K562 (cell line): ENCODE data around the gene MYLK4. TPM values are rescaled to one million over a fixed set of nuclear protein-coding genes. Genes with fewer than 3 reads are reported as not detected.

Experiments used
- CBFB ChIP-seq: sonication (generic); formaldehyde crosslinking; IDR thresholded peaks from 2 replicates; pipeline ENCODE4 v1.4.0; 2020; ENCODE audit warnings: mild to moderate bottlenecking, missing genetic modification reagents
- CEBPG ChIP-seq, 3 experiments: fragments of 200-800 bp in 1 of 3; sonication (Bioruptor generic) in 1 of 3; sonication (generic) in 1 of 3; formaldehyde crosslinking in 1 of 3; IDR thresholded peaks in 2 of 3; conservative IDR thresholded peaks in 1 of 3; 2 replicates each; pipeline versions ENCODE4 v1.6.1 to v1.8.0; 2016 to 2022; ENCODE audit warnings: missing compliant biosample characterization in 2 of 3, missing genetic modification characterization in 2 of 3, mild to moderate bottlenecking in 1 of 3, missing genetic modification reagents in 1 of 3
- COPS2 ChIP-seq: fragments of 450-650 bp; conservative IDR thresholded peaks from 2 replicates; pipeline ENCODE4 v1.6.1; 2016; ENCODE audit warnings: mild to moderate bottlenecking, moderate library complexity
- EHMT2 ChIP-seq: fragments of 450-650 bp; IDR thresholded peaks from 2 replicates; pipeline ENCODE4 v1.6.1; 2018; ENCODE audit warnings: antibody characterized with exemption
- LEF1 ChIP-seq: fragments of 450-650 bp; IDR thresholded peaks from 2 replicates; pipeline ENCODE4 v1.6.1; 2016; ENCODE audit warnings: mild to moderate bottlenecking
- MAZ ChIP-seq, 2 experiments: fragments of 450-650 bp in 1 of 2; sonication (generic) in 1 of 2; formaldehyde crosslinking; IDR thresholded peaks in 1 of 2; conservative IDR thresholded peaks in 1 of 2; 2 replicates each; pipeline versions ENCODE4 v1.4.0 to v1.5.0; 2020; ENCODE audit warnings: mild to moderate bottlenecking in 1 of 2, missing genetic modification reagents in 1 of 2
- MED1 ChIP-seq: sonication (generic); formaldehyde crosslinking; IDR thresholded peaks from 2 replicates; pipeline ENCODE4 v1.8.1; 2023; ENCODE audit warnings: missing genetic modification reagents, borderline replicate concordance
- SMAD2 ChIP-seq: fragments of 150-350 bp; IDR thresholded peaks from 2 replicates; pipeline ENCODE4 v1.6.1; 2014; ENCODE audit warnings: low read depth, mild to moderate bottlenecking, low read length
- TARDBP ChIP-seq: fragments of 450-650 bp; IDR thresholded peaks from 2 replicates; pipeline ENCODE4 v1.6.1; 2016
- ZBTB7A ChIP-seq: IDR thresholded peaks from 2 replicates; pipeline ENCODE4 v1.6.1; 2011; ENCODE audit warnings: low read depth, mild to moderate bottlenecking, low read length, moderate library complexity, borderline replicate concordance; ENCODE audit not compliant: control insufficient read depth
- ZKSCAN1 ChIP-seq: fragments of 150-350 bp; IDR thresholded peaks from 2 replicates; pipeline ENCODE4 v1.6.1; 2016; ENCODE audit warnings: low read depth, low read length
- ZNF561 ChIP-seq: fragments of 450-650 bp; formaldehyde crosslinking; conservative IDR thresholded peaks from 2 replicates; pipeline ENCODE4 v1.4.0; 2020; ENCODE audit warnings: mild to moderate bottlenecking, moderate library complexity
- ZNF717 ChIP-seq: fragments of 250-450 bp; sonication (Bioruptor Pico); IDR thresholded peaks from 2 replicates; pipeline ENCODE4 v1.5.0; 2021
- polyA plus RNA-seq, 8 experiments: library from polyadenylated mRNA; depleted of rRNA in 4 of 8; stranded (reverse) in 5 of 8; unstranded in 3 of 8; fragments of >200 nt; fragmentation: Nextera tagmentation in 2 of 8; fragmentation: Illumina TruSeq in 1 of 8; extraction: Ambion mirVana in 2 of 8; extraction: Trizol in 1 of 8; gene quantifications; 2 replicates each; pipeline versions ENCODE4 v1.2.1 to v1.2.3, GENCODE V29; 2011 to 2014; ENCODE audit warnings: inconsistent platforms in 1 of 8, missing spikeins in 1 of 8
- total RNA-seq, 7 experiments: library from RNA; depleted of rRNA in 6 of 7; stranded (reverse); fragments of >200 nt in 6 of 7; fragmentation: Illumina TruSeq in 2 of 7; extraction: Trizol in 2 of 7; gene quantifications; 2 replicates each; pipeline versions ENCODE4 v1.2.1 to v1.2.3, GENCODE V29; 2011 to 2021; ENCODE audit warnings: low replicate concordance in 1 of 7
- TF ChIP-seq, protein P1 (sequence below): fragments of 250-450 bp; sonication (Bioruptor Pico); IDR thresholded peaks from 2 replicates; pipeline ENCODE4 v1.4.0; 2020
- TF ChIP-seq, protein P2 (sequence below): fragments of 450-650 bp; formaldehyde crosslinking; IDR thresholded peaks from 2 replicates; pipeline ENCODE4 v1.4.0; 2020; ENCODE audit warnings: mild to moderate bottlenecking, moderate library complexity
- TF ChIP-seq, protein P3 (sequence below), 2 experiments: fragments of 150-350 bp in 1 of 2; IDR thresholded peaks; 2 replicates each; pipeline ENCODE4 v1.6.1; 2012 to 2016; ENCODE audit warnings: low read depth in 2 of 2, low read length in 2 of 2, mild to moderate bottlenecking in 1 of 2, moderate library complexity in 1 of 2
- TF ChIP-seq, protein P4 (sequence below): fragments of 200-800 bp; sonication (Bioruptor generic); IDR thresholded peaks from 2 replicates; pipeline ENCODE4 v1.6.1; 2017; ENCODE audit warnings: missing genetic modification characterization, missing compliant biosample characterization

Gene MYLK4
- total and polyA plus RNA-seq, 9 of the 15 experiments (the other 6 are each of a cell fraction or from before 2014, with no cell fraction given) = 0.01 to 0.15 (median 0.06) TPM

DNA sequence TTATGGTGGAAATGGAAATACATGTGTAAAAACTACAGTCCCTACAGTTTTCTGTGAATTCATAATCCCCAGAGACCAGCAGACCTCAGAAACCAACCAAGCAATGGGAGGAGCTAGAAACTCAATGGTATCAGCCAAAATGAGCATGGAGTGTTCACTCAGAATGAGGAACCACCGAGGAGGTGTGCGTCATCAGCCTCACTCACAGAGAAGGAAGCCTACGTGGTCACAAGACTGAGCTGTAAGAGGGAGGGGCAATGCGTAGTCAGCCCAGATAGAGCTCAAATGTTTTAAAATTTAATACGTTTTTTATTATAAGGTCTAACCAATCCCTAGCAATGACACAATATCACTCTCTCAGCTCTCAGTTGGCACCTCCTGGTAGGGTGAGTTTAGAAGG lies 17.4 kb downstream of the MYLK4 start (continued):
- TF ChIP-seq, protein P1, sequence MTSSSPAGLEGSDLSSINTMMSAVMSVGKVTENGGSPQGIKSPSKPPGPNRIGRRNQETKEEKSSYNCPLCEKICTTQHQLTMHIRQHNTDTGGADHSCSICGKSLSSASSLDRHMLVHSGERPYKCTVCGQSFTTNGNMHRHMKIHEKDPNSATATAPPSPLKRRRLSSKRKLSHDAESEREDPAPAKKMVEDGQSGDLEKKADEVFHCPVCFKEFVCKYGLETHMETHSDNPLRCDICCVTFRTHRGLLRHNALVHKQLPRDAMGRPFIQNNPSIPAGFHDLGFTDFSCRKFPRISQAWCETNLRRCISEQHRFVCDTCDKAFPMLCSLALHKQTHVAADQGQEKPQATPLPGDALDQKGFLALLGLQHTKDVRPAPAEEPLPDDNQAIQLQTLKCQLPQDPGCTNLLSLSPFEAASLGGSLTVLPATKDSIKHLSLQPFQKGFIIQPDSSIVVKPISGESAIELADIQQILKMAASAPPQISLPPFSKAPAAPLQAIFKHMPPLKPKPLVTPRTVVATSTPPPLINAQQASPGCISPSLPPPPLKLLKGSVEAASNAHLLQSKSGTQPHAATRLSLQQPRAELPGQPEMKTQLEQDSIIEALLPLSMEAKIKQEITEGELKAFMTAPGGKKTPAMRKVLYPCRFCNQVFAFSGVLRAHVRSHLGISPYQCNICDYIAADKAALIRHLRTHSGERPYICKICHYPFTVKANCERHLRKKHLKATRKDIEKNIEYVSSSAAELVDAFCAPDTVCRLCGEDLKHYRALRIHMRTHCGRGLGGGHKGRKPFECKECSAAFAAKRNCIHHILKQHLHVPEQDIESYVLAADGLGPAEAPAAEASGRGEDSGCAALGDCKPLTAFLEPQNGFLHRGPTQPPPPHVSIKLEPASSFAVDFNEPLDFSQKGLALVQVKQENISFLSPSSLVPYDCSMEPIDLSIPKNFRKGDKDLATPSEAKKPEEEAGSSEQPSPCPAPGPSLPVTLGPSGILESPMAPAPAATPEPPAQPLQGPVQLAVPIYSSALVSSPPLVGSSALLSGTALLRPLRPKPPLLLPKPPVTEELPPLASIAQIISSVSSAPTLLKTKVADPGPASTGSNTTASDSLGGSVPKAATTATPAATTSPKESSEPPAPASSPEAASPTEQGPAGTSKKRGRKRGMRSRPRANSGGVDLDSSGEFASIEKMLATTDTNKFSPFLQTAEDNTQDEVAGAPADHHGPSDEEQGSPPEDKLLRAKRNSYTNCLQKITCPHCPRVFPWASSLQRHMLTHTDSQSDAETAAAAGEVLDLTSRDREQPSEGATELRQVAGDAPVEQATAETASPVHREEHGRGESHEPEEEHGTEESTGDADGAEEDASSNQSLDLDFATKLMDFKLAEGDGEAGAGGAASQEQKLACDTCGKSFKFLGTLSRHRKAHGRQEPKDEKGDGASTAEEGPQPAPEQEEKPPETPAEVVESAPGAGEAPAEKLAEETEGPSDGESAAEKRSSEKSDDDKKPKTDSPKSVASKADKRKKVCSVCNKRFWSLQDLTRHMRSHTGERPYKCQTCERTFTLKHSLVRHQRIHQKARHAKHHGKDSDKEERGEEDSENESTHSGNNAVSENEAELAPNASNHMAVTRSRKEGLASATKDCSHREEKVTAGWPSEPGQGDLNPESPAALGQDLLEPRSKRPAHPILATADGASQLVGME = no peak
- TF ChIP-seq EHMT2 (peak; percentile 76), MAZ (CRISPR knock-in tag; conservative IDR thresholded peaks at IDR 0.05 in 1 of 2, IDR thresholded peaks at IDR 0.05 in 1 of 2) (peak in 1 of 2 experiments; percentile 47; a peak in 1 of 4 replicates), ZBTB7A (no peak), SMAD2 (no peak), LEF1 (peak; percentile 43; the same call in 1 of the 2 replicates), MED1 (CRISPR knock-in tag) (no peak), CEBPG (CRISPR knock-in tag; IDR thresholded peaks at IDR 0.05) (no peak), CEBPG (tag; conservative IDR thresholded peaks at IDR 0.05 in 1 of 2, IDR thresholded peaks at IDR 0.05 in 1 of 2) (no peak), COPS2 (no peak), ZKSCAN1 (peak; percentile 88), ZNF561 (CRISPR knock-in tag) (no peak), CBFB (CRISPR knock-in tag) (no peak), ZNF717 (no peak), TARDBP (no peak)
- TF ChIP-seq, protein P2, sequence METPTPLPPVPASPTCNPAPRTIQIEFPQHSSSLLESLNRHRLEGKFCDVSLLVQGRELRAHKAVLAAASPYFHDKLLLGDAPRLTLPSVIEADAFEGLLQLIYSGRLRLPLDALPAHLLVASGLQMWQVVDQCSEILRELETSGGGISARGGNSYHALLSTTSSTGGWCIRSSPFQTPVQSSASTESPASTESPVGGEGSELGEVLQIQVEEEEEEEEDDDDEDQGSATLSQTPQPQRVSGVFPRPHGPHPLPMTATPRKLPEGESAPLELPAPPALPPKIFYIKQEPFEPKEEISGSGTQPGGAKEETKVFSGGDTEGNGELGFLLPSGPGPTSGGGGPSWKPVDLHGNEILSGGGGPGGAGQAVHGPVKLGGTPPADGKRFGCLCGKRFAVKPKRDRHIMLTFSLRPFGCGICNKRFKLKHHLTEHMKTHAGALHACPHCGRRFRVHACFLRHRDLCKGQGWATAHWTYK = no peak
- TF ChIP-seq, protein P3, sequence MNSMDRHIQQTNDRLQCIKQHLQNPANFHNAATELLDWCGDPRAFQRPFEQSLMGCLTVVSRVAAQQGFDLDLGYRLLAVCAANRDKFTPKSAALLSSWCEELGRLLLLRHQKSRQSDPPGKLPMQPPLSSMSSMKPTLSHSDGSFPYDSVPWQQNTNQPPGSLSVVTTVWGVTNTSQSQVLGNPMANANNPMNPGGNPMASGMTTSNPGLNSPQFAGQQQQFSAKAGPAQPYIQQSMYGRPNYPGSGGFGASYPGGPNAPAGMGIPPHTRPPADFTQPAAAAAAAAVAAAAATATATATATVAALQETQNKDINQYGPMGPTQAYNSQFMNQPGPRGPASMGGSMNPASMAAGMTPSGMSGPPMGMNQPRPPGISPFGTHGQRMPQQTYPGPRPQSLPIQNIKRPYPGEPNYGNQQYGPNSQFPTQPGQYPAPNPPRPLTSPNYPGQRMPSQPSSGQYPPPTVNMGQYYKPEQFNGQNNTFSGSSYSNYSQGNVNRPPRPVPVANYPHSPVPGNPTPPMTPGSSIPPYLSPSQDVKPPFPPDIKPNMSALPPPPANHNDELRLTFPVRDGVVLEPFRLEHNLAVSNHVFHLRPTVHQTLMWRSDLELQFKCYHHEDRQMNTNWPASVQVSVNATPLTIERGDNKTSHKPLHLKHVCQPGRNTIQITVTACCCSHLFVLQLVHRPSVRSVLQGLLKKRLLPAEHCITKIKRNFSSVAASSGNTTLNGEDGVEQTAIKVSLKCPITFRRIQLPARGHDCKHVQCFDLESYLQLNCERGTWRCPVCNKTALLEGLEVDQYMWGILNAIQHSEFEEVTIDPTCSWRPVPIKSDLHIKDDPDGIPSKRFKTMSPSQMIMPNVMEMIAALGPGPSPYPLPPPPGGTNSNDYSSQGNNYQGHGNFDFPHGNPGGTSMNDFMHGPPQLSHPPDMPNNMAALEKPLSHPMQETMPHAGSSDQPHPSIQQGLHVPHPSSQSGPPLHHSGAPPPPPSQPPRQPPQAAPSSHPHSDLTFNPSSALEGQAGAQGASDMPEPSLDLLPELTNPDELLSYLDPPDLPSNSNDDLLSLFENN (IDR thresholded peaks at IDR 0.05; ENCODE audit: low read depth in 2 of 2, low read length in 2 of 2) = no peak
- TF ChIP-seq, protein P4, sequence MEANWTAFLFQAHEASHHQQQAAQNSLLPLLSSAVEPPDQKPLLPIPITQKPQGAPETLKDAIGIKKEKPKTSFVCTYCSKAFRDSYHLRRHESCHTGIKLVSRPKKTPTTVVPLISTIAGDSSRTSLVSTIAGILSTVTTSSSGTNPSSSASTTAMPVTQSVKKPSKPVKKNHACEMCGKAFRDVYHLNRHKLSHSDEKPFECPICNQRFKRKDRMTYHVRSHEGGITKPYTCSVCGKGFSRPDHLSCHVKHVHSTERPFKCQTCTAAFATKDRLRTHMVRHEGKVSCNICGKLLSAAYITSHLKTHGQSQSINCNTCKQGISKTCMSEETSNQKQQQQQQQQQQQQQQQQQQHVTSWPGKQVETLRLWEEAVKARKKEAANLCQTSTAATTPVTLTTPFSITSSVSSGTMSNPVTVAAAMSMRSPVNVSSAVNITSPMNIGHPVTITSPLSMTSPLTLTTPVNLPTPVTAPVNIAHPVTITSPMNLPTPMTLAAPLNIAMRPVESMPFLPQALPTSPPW (CRISPR knock-in tag) = peak; percentile 87
